Ascending aorta (tissue), 2 donors: ENCODE results near the gene SDR42E1. TPM values are rescaled to one million over a fixed set of nuclear protein-coding genes. Genes with fewer than 3 reads are reported as not detected.

Experiments used
- DNase-seq, 2 donors: peaks; one replicate each; pipeline ENCODE4 v3.0.0-alpha.2; 2019; ENCODE audit warnings: low spot score in 2 of 2
- H3K27ac ChIP-seq, 2 donors: fragments of 200-600 bp; sonication (generic); one replicate each; pipeline ENCODE4 v1.5.1; 2016 to 2017; ENCODE audit warnings: mild to moderate bottlenecking in 1 of 2
- H3K27me3 ChIP-seq: fragments of 200-600 bp; sonication (generic); one replicate; pipeline ENCODE4 v1.5.1; 2017
- H3K36me3 ChIP-seq, 2 donors: fragments of 200-600 bp; sonication (generic); one replicate each; pipeline ENCODE4 v1.5.1; 2016
- H3K4me1 ChIP-seq, 2 donors: fragments of 200-600 bp; sonication (generic); one replicate each; pipeline ENCODE4 v1.5.1; 2016 to 2017; ENCODE audit warnings: mild to moderate bottlenecking in 1 of 2
- H3K4me3 ChIP-seq, 2 donors: fragments of 200-600 bp; sonication (generic); one replicate each; pipeline ENCODE4 v1.5.1; 2016 to 2017; ENCODE audit warnings: mild to moderate bottlenecking in 1 of 2
- H3K9me3 ChIP-seq, 2 donors: fragments of 200-600 bp; sonication (generic); one replicate each; pipeline ENCODE4 v1.5.1; 2016
- CTCF ChIP-seq, 3 experiments: fragments of 200-600 bp in 2 of 3; fragments of 450-650 bp in 1 of 3; sonication (generic) in 2 of 3; IDR thresholded peaks; one replicate each; pipeline ENCODE4 v1.5.1; 2016 to 2019; ENCODE audit warnings: antibody characterized with exemption in 3 of 3, mild to moderate bottlenecking in 1 of 3, moderate library complexity in 1 of 3
- intact Hi-C: fragments of 100-400 bp; cut with DNase I; formaldehyde crosslinking; loops from one replicate; pipeline ENCODE4 v1.15.1; 2023
- total RNA-seq: library from RNA; depleted of rRNA; stranded (reverse); fragments of >200 nt; gene quantifications from one replicate; pipeline ENCODE4 v1.1.0, GENCODE V29; 2016

SDR42E1 gene
- total RNA-seq, 1 donor from 2014 or later, result 0.11 TPM

- no peak for DNase-seq
- no peak overlapping the region for H3K4me3 ChIP-seq
- no peak for TF ChIP-seq CTCF (IDR thresholded peaks at IDR 0.05)
- intact Hi-C loops, result no loop called here
- H3K36me3 ChIP-seq, result no peaks in the 10 kb centered on the region
- H3K27ac ChIP-seq, result no peak overlapping the region
- no peaks in the 10 kb centered on the region for H3K27me3 ChIP-seq
- H3K4me1 ChIP-seq, result no peaks in the 10 kb centered on the region
- H3K9me3 ChIP-seq, result no peaks in the 10 kb centered on the region
These were observed 36.1 kb upstream of the SDR42E1 start for GRCh38 chr16:82047374-82047773.

- no peak for TF ChIP-seq CTCF (IDR thresholded peaks at IDR 0.05)
- Histone ChIP-seq H3K4me3 (no peak overlapping the region), H3K4me1 (no peaks in the 10 kb centered on the region), H3K27me3 (no peaks in the 10 kb centered on the region), H3K9me3 (no peaks in the 10 kb centered on the region), H3K36me3 (no peaks in the 10 kb centered on the region), H3K27ac (no peak overlapping the region)
- no peak for DNase-seq
- intact Hi-C loops, result no loop called here
These were observed 35.7 kb upstream of the SDR42E1 start for GRCh38 chr16:82046941-82047340.

GRCh38 chr16:82046541-82046940 lies 35.3 kb upstream of the SDR42E1 start:
- intact Hi-C loops, result no loop called here
- Histone ChIP-seq H3K4me1 (no peaks in the 10 kb centered on the region), H3K9me3 (no peaks in the 10 kb centered on the region), H3K27ac (no peak overlapping the region), H3K36me3 (no peaks in the 10 kb centered on the region), H3K27me3 (no peaks in the 10 kb centered on the region), H3K4me3 (no peak overlapping the region)
- no peak for TF ChIP-seq CTCF (IDR thresholded peaks at IDR 0.05)
- DNase-seq, result no peak

- no peak overlapping the region for H3K4me3 ChIP-seq
- no peak for DNase-seq
- no peaks in the 10 kb centered on the region for H3K27me3 ChIP-seq
- H3K27ac ChIP-seq, result no peak overlapping the region
- no peaks in the 10 kb centered on the region for H3K36me3 ChIP-seq
- no peak for TF ChIP-seq CTCF (IDR thresholded peaks at IDR 0.05)
- no peaks in the 10 kb centered on the region for H3K4me1 ChIP-seq
- intact Hi-C loops, result no loop called here
- H3K9me3 ChIP-seq, result no peaks in the 10 kb centered on the region
These were observed 34.2 kb upstream of the SDR42E1 start for GRCh38 chr16:82045465-82045864.

- Histone ChIP-seq H3K9me3 (no peaks in the 10 kb centered on the region), H3K27ac (no peak overlapping the region), H3K36me3 (no peaks in the 10 kb centered on the region), H3K4me1 (no peaks in the 10 kb centered on the region), H3K27me3 (no peaks in the 10 kb centered on the region), H3K4me3 (no peak overlapping the region)
- intact Hi-C loops, result no loop called here
- no peak for DNase-seq
- TF ChIP-seq CTCF (IDR thresholded peaks at IDR 0.05), result no peak
These were observed 33.3 kb upstream of the SDR42E1 start for GRCh38 chr16:82044585-82044911.
